DLD1 (cell line): ENCODE measurements around the gene UMAD1.
"Not testable (repeated sequence)": the region's sequence is repeated elsewhere in the genome, so short reads cannot be mapped to it uniquely, and the experiment has no call there.

Experiments
- in situ Hi-C: cut with HindIII; loops from 2 replicates; pipeline ENCODE4 v1.10.0; 2017; ENCODE audit warnings: low sequenced_read_pairs

UMAD1 gene

GRCh38 chr7:7652798-7653540 is 12.4 kb downstream of the UMAD1 start:
- in situ Hi-C loops = no loop called here

GRCh38 chr7:7653593-7654187 is 13.1 kb downstream of the UMAD1 start:
- in situ Hi-C loops = no loop called here

GRCh38 chr7:7654964-7655715 is 14.6 kb downstream of the UMAD1 start:
- in situ Hi-C loops = no loop called here

- in situ Hi-C loops = not testable (repeated sequence)
These were observed 15.9 kb downstream of the UMAD1 start for GRCh38 chr7:7656459-7656858.

- in situ Hi-C loops = no loop called here
These were observed 22.0 kb downstream of the UMAD1 start for GRCh38 chr7:7662527-7662926.

GRCh38 chr7:7664291-7664690 is 23.7 kb downstream of the UMAD1 start:
- in situ Hi-C loops = no loop called here

GRCh38 chr7:7665031-7665430 is 24.5 kb downstream of the UMAD1 start:
- in situ Hi-C loops = no loop called here

GRCh38 chr7:7667187-7667586 is 26.6 kb downstream of the UMAD1 start:
- in situ Hi-C loops = no loop called here

- in situ Hi-C loops = no loop called here
These were observed 28.2 kb downstream of the UMAD1 start for GRCh38 chr7:7668706-7669105.

- in situ Hi-C loops = no loop called here
These were observed 29.9 kb downstream of the UMAD1 start for GRCh38 chr7:7670490-7670889.

GRCh38 chr7:7671361-7671760 is 30.8 kb downstream of the UMAD1 start:
- in situ Hi-C loops = no loop called here

- in situ Hi-C loops = no loop called here
These were observed 32.1 kb downstream of the UMAD1 start for GRCh38 chr7:7672545-7673239.

- in situ Hi-C loops = no loop called here
These were observed 32.6 kb downstream of the UMAD1 start for GRCh38 chr7:7673240-7673550.

- in situ Hi-C loops = no loop called here
These were observed 35.1 kb downstream of the UMAD1 start for GRCh38 chr7:7675686-7676085.

- in situ Hi-C loops = not testable (repeated sequence)
These were observed 39.1 kb downstream of the UMAD1 start for GRCh38 chr7:7679640-7680039.

GRCh38 chr7:7681191-7681935 is 40.8 kb downstream of the UMAD1 start:
- in situ Hi-C loops = no loop called here

GRCh38 chr7:7681936-7682329 is 41.4 kb downstream of the UMAD1 start:
- in situ Hi-C loops = no loop called here

GRCh38 chr7:7682861-7683260 is 42.3 kb downstream of the UMAD1 start:
- in situ Hi-C loops = no loop called here

- in situ Hi-C loops = no loop called here
These were observed 46.4 kb downstream of the UMAD1 start for GRCh38 chr7:7686811-7687508.

GRCh38 chr7:7687800-7688199 is 47.2 kb downstream of the UMAD1 start:
- in situ Hi-C loops = no loop called here
